Subcutaneous adipose tissue (tissue), 4 donors: ENCODE results near the gene PAM16. TPM values are rescaled to one million over a fixed set of nuclear protein-coding genes. Genes with fewer than 3 reads are reported as not detected.

Experiments
- CTCF ChIP-seq: fragments of 450-650 bp; IDR thresholded peaks from one replicate; pipeline ENCODE4 v1.5.1; 2016; ENCODE audit warnings: low read depth, mild to moderate bottlenecking, control low read depth, antibody characterized with exemption, moderate library complexity
- total RNA-seq, 4 donors: library from RNA; depleted of rRNA; stranded (reverse); fragments of >200 nt; gene quantifications; one replicate each; pipeline ENCODE4 v1.1.0, GENCODE V29; 2016

Gene PAM16
- total RNA-seq, 4 donors from 2014 or later, result 15.3 to 52.0 (median 34.5) TPM

GRCh38 chr16:4390266-4391260 lies 39.4 kb upstream of the PAM16 start:
- no peak for TF ChIP-seq CTCF

GRCh38 chr16:4389051-4389955 lies 38.2 kb upstream of the PAM16 start:
- no peak for TF ChIP-seq CTCF

- no peak for TF ChIP-seq CTCF
Measured at GRCh38 chr16:4388271-4389021, 37.3 kb upstream of the PAM16 start.

- no peak for TF ChIP-seq CTCF
Measured at GRCh38 chr16:4387781-4388180, 36.7 kb upstream of the PAM16 start.

- TF ChIP-seq CTCF, result no peak
Measured at GRCh38 chr16:4386951-4387565, 35.9 kb upstream of the PAM16 start.

GRCh38 chr16:4386451-4386805 lies 35.3 kb upstream of the PAM16 start:
- no peak for TF ChIP-seq CTCF
